DOHH2 (cell line): ENCODE results near the gene TEX2.

Experiments used
- H3F3A ChIP-seq: fragments of 200-600 bp; sonication (generic), shearing (Covaris generic); 2 replicates; pipeline ENCODE4 v1.6.0; 2016; ENCODE audit warnings: antibody characterized with exemption, mild to moderate bottlenecking; ENCODE audit not compliant: control insufficient read depth, insufficient read depth
- H3K27ac ChIP-seq: fragments of 200-600 bp; sonication (generic); 2 replicates; pipeline ENCODE4 v1.5.1; 2014; ENCODE audit warnings: low read depth, mild to moderate bottlenecking, low read length, moderate library complexity
- H3K27me3 ChIP-seq: fragments of 200-600 bp; sonication (generic); 2 replicates; pipeline ENCODE4 v1.6.1; 2014; ENCODE audit warnings: mild to moderate bottlenecking, low read length, mixed read lengths; ENCODE audit not compliant: control insufficient read depth
- H3K36me3 ChIP-seq: fragments of 200-600 bp; sonication (generic); 2 replicates; pipeline ENCODE4 v1.6.1; 2014; ENCODE audit warnings: mild to moderate bottlenecking, low read length, moderate library complexity, mixed read lengths; ENCODE audit not compliant: control insufficient read depth
- H3K4me1 ChIP-seq: fragments of 200-600 bp; sonication (generic); 2 replicates; pipeline ENCODE4 v1.6.1; 2014; ENCODE audit warnings: mild to moderate bottlenecking, low read length, mixed read lengths; ENCODE audit not compliant: control insufficient read depth
- H3K4me2 ChIP-seq: fragments of 200-600 bp; sonication (generic); 2 replicates; pipeline ENCODE4 v1.6.0; 2014; ENCODE audit warnings: mild to moderate bottlenecking, low read length, moderate library complexity
- H3K4me3 ChIP-seq: fragments of 200-600 bp; sonication (generic); 2 replicates; pipeline ENCODE4 v1.5.1; 2014; ENCODE audit warnings: mild to moderate bottlenecking, low read length, mixed read lengths
- H3K79me2 ChIP-seq: fragments of 200-600 bp; sonication (generic); 2 replicates; pipeline ENCODE4 v1.6.1; 2014; ENCODE audit warnings: mild to moderate bottlenecking, low read length, mixed read lengths; ENCODE audit not compliant: control insufficient read depth
- H3K9me2 ChIP-seq: fragments of 200-600 bp; sonication (generic); replicated peaks from 2 replicates; pipeline ENCODE4 v1.6.1; 2014; ENCODE audit warnings: mild to moderate bottlenecking, low read length, mixed read lengths; ENCODE audit not compliant: control insufficient read depth
- H3K9me3 ChIP-seq: fragments of 200-600 bp; sonication (generic); 2 replicates; pipeline ENCODE4 v1.6.1; 2014; ENCODE audit warnings: antibody characterized with exemption, low read length, mixed read lengths; ENCODE audit not compliant: control insufficient read depth, insufficient read depth
- H4K20me1 ChIP-seq: fragments of 200-600 bp; sonication (generic); 2 replicates; pipeline ENCODE4 v1.6.0; 2014; ENCODE audit warnings: low read depth, mild to moderate bottlenecking, antibody characterized with exemption, low read length, moderate library complexity; ENCODE audit not compliant: control insufficient read depth, insufficient read depth
- CTCF ChIP-seq: fragments of 200-600 bp; sonication (generic); IDR thresholded peaks from one replicate; pipeline ENCODE4 v1.5.1; 2014; ENCODE audit warnings: antibody characterized with exemption, mild to moderate bottlenecking, low read depth, low read length; ENCODE audit not compliant: poor library complexity, severe bottlenecking
- EZH2phosphoT487 ChIP-seq: fragments of 200-600 bp; sonication (generic); IDR thresholded peaks from 2 replicates; pipeline ENCODE4 v1.6.1; 2017; ENCODE audit warnings: borderline replicate concordance, mild to moderate bottlenecking, antibody characterized with exemption, low read length, moderate library complexity, mixed read lengths

The TEX2 gene

GRCh38 chr17:64219571-64219970 lies 43.5 kb downstream of the TEX2 start:
- Histone ChIP-seq H3K9me2 (no peaks in the 10 kb centered on the region), H3F3A (no peaks in the 10 kb centered on the region), H3K4me2 (no peak overlapping the region), H3K36me3 (no peaks in the 10 kb centered on the region), H3K4me1 (no peaks in the 10 kb centered on the region; the same call in 1 of the 2 replicates), H3K27me3 (no peaks in the 10 kb centered on the region), H3K27ac (no peak overlapping the region), H3K79me2 (peaks cover 6% of the 10 kb centered on the region; the same call in 1 of the 2 replicates), H3K9me3 (no peaks in the 10 kb centered on the region), H3K4me3 (no peak overlapping the region), H4K20me1 (no peaks in the 10 kb centered on the region)
- TF ChIP-seq CTCF (no peak), EZH2phosphoT487 (no peak)

- no peak overlapping the region for H3K27ac ChIP-seq
- H3K27me3 ChIP-seq: no peaks in the 10 kb centered on the region
- TF ChIP-seq CTCF: no peak
- no peak for TF ChIP-seq EZH2phosphoT487
- no peak overlapping the region for H3K4me3 ChIP-seq
- H3K79me2 ChIP-seq: peaks cover 6% of the 10 kb centered on the region; the same call in 1 of the 2 replicates
- H3K4me2 ChIP-seq: no peak overlapping the region
- no peaks in the 10 kb centered on the region for H3F3A ChIP-seq
- H3K9me2 ChIP-seq: no peaks in the 10 kb centered on the region
- H3K4me1 ChIP-seq: no peaks in the 10 kb centered on the region; the same call in 1 of the 2 replicates
- 0 out of 2 replicates have a peak, but pooled peaks cover 3% of the 10 kb centered on the region for H3K36me3 ChIP-seq
- no peaks in the 10 kb centered on the region for H3K9me3 ChIP-seq
- no peaks in the 10 kb centered on the region for H4K20me1 ChIP-seq
These were observed 45.0 kb downstream of the TEX2 start for GRCh38 chr17:64218066-64218465.

- Histone ChIP-seq H3K79me2 (peaks cover 6% of the 10 kb centered on the region; the same call in 1 of the 2 replicates), H3F3A (no peaks in the 10 kb centered on the region), H3K9me2 (no peaks in the 10 kb centered on the region), H3K27me3 (no peaks in the 10 kb centered on the region), H3K36me3 (0 out of 2 replicates have a peak, but pooled peaks cover 3% of the 10 kb centered on the region), H3K4me1 (no peaks in the 10 kb centered on the region; the same call in 1 of the 2 replicates), H3K4me3 (no peak overlapping the region), H4K20me1 (no peaks in the 10 kb centered on the region), H3K9me3 (no peaks in the 10 kb centered on the region), H3K4me2 (no peak overlapping the region), H3K27ac (no peak overlapping the region)
- TF ChIP-seq CTCF: no peak
- TF ChIP-seq EZH2phosphoT487: no peak
These were observed 45.8 kb downstream of the TEX2 start for GRCh38 chr17:64217249-64217691.
